ENCODE measurements around the gene CRACDL. TPM values are rescaled to one million over a fixed set of nuclear protein-coding genes. Genes with fewer than 3 reads are reported as not detected.

Gene CRACDL
- under 0.01 TPM in 1 of 2 replicates, not detected in the other for total RNA-seq

GRCh38 chr2:98935777-98936352, at the start of gene CRACDL:
Gene CRACDL, minus strand, starts transcription at chr2:98936225. Its CDS starts 89,425 bp downstream, at chr2:98846800.

Other genes with a start within 250 kb of the CRACDL start
- gene MGAT4A, start 205.1 kb downstream of the CRACDL start, total RNA-seq, result 0.11 and 0.87 TPM in 2 replicates
- gene C2orf15, start 205.5 kb upstream of the CRACDL start, total RNA-seq, result not detected in 2 replicates
- gene TSGA10, start 218.7 kb upstream of the CRACDL start, total RNA-seq, result 3.7 and 5.1 TPM in 2 replicates
- 5.4 and 7.4 TPM in 2 replicates for gene LIPT1, start 218.7 kb upstream of the CRACDL start, total RNA-seq
- gene MITD1, start 244.8 kb upstream of the CRACDL start, total RNA-seq, result 32.1 and 40.6 TPM in 2 replicates
- gene MRPL30, start 245.0 kb upstream of the CRACDL start, total RNA-seq, result 31.1 and 35.9 TPM in 2 replicates